HEK293T (cell line): ENCODE measurements around the gene MGAT4B.

ENCODE experiments used
- ARNT ChIP-seq: fragments of 450-650 bp; IDR thresholded peaks from 2 replicates; pipeline ENCODE4 v1.6.1; 2017; ENCODE audit warnings: mild to moderate bottlenecking
- BHLHE40 ChIP-seq: fragments of 450-650 bp; IDR thresholded peaks from 2 replicates; pipeline ENCODE4 v1.6.1; 2016; ENCODE audit warnings: mild to moderate bottlenecking, moderate library complexity, borderline replicate concordance
- HDGF ChIP-seq: fragments of 450-650 bp; IDR thresholded peaks from 2 replicates; pipeline ENCODE4 v1.6.1; 2017; ENCODE audit warnings: antibody characterized with exemption, borderline replicate concordance
- L3MBTL2 ChIP-seq: fragments of 450-650 bp; conservative IDR thresholded peaks from 2 replicates; pipeline ENCODE4 v1.6.1; 2016; ENCODE audit warnings: mild to moderate bottlenecking
- NFRKB ChIP-seq: fragments of 450-650 bp; IDR thresholded peaks from 2 replicates; pipeline ENCODE4 v1.6.1; 2016; ENCODE audit warnings: mild to moderate bottlenecking, moderate library complexity
- ZNF384 ChIP-seq: fragments of 450-650 bp; IDR thresholded peaks from 2 replicates; pipeline ENCODE4 v1.6.1; 2016

GRCh38 chr5:179802950-179803562, 3.6 kb downstream of the MGAT4B start:
- TF ChIP-seq NFRKB (no peak), ZNF384 (no peak), BHLHE40 (no peak), ARNT (no peak), L3MBTL2 (no peak), HDGF (no peak)
